T1000 (cell line): Measurements from ENCODE around the gene AHNAK.
A peak's percentile ranks its signal among the peaks of the same experiment; 100 is the strongest.

Experiments used
- DNase-seq: peaks from one replicate; lab custom pipeline; 2025; ENCODE audit warnings: mixed read lengths; lab: John Stamatoyannopoulos, UW

Gene AHNAK

DNA sequence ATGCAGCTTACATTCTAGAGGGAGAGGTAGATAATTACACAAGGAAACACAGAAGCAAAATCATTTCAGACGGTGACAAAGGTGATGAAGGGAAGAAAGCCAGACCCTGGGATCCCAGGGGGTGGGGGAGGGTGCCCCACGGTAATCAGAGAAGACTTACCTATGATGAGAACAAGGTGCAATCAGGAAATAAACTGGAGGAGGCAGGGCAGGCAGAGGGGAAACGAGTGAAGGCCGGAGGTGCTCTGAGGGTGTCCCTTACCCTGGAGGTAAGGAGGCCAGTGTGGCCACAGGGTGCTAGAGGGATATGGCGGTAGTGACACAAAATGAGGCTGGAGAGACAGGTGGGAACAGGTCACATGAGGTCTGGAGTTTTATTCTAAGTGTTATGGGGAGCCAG, 141.7 kb downstream of the AHNAK start:
- DNase-seq, result no peak

DNA sequence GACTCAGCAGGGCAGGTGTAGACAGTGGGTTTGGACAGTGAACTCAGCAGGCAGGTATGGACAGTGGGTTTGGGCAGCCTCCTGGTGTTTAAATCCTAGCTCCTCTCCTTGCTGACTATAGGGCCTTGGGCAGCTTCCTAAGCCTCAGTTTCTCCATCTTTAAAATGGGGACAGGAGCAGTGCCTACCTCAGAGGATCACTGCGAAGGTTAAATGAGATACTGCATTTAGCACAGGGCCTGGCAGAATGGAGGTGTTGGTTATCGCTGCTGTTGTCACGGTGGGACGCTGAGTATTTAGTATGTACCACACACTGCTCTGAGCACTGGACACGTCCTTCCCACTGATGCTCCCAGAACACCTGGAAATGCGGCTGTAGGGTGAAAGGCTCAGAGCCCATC, 142.2 kb downstream of the AHNAK start:
- DNase-seq, result no peak

DNA sequence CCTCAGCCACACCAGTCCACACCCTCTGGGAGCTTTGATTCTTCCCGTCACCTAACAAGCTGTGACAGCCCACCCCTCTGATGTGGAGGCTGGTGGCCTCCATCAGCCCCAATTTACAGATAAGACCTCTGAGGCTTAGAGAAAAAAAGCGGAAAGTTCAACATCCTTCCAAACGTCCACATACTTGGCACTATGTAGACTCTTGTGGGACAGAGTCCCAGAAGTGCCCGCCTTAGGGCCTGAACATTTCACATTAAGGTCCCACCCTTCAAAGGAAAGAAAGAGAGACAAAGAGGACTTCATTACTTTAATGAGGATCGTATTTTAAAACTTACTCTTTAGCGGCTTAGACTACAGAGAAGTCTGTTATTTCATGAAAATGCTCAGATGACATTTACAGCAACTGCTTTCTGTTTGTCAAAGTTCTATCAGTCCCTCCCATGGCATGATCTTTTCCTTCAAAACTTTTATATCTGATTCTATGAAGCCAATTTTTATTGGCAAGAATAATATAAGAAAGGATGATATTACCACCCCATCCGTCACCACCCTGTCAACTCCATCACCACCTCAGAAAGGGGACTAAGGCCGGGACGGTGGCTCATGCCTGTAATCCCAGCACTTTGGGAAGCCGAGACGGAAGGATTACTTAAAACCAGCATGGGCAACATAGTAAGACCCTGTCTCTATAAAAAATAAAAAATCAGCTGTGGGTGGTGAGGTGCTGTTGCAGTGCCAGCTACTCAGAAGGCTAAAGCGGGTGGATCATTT, 143.5 kb downstream of the AHNAK start:
- no peak for DNase-seq

DNA sequence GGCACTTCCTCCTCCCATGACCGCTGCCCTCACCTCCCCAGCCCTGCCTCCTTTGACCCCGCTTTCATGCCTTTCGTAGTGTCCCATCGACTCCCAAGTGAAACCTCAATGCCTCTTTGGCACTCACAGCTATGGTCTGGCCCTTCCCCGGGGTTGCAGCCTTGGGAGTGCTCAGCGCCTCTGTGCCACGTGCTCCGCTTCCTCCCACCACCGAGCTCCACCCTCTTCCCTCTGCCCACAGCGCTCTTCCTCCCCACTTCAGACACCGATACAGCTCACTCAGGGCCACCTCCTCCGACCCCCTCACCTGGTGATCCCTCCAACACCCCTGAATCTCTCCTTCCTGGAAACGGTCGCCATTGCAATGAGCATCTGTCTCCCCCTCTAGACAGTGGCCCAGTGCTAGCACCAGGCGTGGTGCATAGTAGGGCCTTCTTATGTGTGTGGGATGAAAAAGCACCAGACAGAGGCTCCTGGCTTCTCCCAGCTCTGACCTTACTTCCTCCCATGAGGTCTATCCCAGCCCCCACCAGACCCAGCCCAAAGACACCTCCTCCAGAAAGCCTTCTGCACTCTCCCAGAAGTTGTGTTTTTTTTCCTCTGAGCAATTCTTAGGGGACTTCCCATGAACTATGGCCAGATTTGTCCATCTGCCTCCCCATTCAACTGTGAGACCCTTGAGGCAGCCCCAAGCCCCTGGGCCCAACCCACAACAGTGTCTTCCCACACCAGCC, 144.2 kb downstream of the AHNAK start:
- no peak for DNase-seq

DNA sequence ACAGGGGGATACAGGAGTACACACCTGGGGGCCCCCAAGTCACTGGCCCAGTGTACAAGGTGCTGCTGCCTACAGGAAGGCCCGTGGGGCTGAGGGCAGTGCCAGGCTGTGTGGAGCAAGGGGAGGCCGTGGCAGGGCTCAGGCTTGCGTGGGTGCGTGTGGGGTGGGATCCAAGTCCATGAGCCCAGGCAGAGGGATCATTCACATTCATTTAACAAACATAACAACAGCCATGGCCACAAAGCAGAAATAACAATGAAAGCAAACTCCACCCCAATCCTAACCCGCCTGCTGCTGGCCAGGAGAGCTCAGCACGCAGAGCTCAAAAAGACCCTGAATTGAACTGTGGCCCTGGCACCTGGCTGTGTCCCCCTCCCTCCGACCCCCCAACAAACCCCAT, 144.8 kb downstream of the AHNAK start:
- DNase-seq, result no peak

DNA sequence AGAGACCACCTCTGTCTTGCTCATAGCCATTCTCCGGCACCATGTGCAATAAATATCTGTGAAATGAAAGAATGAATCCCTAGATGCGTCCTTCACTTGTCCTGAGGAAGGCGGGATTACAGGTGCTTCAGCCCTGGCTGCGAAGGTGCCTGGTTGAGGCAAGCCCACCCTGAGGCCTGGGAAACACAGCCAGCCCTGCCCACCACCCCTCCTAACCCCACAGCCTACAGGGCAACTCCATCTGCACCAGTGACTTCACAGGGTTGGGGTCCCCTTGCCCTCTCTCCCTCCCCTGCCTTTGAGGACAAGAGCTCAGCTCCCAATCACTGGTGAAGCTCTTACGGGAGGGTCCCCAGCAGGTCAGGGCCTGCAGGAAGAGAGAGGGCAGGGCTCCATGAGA, 145.2 kb downstream of the AHNAK start:
- DNase-seq, result no peak

DNA sequence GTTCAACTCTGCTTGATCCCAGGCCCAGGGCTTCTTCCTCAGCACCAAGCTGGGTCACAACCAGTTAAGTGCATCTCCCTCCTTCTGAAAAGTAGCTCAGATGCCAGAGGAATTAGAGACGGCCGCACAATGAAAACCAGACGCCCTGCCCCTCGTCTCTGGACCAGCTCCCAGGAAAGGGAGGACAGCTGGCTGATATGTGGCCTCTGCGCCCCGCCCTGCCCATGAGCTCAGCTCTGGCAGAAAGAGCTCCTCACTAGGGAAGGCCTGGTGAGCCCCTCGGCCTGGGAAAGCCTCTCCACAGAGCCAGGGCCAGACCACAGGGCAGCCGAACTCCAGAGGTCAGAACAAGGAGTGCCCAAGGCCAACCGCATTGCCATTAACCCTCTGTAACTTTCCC, 145.8 kb downstream of the AHNAK start:
- DNase-seq, result no peak

DNA sequence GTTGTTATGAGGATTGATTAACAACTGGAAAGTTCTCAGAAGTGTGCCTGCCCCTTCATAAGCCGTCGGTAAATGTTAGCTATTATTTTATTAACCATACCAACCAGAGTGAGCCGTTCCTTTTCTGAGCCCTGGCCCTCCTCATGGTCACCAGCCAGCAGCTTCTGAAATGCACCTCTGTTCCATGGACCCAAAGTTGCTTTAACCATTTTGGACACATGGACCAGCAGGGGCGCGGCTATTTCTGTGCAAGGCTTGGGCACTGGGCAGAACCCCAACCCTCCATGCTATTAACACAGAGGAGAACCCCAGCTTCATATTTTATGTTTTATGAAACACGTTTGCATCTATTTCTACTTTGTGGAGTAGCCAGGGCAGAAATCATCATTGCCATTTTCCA, 146.3 kb downstream of the AHNAK start:
- no peak for DNase-seq

DNA sequence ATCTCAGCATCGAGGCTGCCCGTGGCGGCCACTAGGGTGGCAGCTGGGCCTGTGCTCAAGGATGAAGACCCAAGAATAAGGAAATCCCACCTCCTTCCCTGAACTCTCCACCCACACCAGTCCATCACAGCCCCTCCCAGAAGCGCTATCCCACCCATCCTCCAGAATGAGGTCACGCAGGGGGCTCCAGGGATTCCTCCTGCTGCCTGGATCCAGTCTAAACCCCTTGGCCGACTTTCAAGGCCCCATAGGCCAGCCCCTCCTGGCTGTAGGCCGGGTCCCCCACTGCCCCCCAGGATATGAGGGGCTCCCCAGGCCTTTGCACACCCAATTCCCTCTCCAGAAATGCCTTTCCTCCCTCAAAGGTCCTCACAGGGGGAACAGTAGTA, 146.7 kb downstream of the AHNAK start:
- DNase-seq, result no peak

DNA sequence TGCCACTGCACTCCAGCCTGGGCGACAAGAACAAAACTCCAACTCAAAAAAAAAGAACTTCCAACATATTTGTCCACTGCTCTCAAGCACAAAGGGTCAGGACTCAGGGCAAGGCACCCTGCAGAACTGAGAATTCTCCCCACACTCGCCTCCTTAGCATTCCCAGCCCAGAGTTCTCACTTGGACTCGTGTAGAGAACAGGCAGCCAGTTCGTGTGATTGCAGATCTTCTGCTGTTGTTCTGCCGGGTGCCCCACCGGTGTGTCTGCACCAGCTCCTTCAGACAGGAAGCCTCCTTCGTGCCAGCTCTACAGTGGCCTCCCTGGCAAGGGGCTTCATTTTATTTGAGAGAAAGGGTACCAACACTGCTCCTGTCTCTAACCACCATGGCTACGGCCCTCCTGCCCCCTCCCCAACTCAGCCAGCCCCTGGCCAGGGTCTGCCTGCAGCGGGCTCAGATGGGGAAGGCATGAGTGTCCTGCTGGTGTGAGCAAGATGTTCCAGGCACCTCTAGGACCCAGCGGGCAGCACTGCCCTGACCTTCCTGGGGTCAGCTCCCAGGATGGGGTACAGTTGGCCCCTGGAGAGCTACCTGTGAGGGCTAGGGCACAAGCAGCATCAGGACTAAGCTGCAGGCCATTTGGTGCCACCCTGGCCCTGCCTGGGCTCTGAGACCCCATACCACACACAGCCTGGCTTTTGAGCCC, 147.3 kb downstream of the AHNAK start:
- DNase-seq, result no peak

DNA sequence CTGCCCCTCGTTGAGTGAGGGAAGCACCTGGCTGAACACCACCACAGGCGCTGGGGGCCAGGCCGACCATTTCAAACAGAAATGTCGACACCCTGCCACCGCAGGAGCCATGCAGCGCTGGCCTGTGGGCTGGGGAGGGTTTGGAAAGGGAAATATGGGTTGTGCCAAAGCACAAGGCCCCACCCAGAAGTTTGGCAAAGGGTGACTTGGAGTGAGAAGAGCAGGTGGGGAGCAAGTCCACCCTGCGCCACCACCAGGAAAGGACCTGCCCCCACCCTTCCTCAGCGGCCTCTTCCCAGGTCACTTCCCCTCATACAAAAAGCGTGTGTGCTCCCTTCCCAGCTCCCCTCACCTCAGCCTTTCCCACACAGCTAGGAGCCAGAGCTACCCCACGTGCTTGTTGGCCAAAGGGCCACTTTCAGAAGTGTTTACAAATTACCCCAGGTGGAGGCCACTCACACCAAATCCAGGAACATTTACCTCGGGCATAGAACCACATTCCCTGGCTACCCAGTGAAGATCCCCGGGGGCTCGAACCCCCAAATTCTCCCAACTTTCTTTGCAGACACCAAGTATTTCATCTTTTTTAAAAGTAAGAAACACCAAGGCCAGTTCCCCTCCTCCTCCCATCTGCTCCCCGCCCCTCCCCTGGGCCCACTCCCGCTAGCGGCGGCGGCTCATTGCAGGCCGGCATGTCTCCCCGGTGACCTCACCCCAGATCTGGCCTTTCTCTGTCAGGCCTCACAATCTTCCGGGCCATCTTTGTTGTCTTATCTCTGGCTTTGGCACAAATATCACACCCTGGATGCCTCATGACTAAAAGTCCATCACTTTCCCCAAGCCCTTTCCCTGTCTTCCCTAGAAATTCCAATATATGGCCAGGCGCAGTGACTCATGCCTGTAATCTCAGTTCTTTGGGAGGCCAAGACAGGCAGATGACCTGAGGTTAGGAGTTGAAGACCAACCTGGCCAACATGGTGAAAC, 148.3 kb downstream of the AHNAK start:
- no peak for DNase-seq

DNA sequence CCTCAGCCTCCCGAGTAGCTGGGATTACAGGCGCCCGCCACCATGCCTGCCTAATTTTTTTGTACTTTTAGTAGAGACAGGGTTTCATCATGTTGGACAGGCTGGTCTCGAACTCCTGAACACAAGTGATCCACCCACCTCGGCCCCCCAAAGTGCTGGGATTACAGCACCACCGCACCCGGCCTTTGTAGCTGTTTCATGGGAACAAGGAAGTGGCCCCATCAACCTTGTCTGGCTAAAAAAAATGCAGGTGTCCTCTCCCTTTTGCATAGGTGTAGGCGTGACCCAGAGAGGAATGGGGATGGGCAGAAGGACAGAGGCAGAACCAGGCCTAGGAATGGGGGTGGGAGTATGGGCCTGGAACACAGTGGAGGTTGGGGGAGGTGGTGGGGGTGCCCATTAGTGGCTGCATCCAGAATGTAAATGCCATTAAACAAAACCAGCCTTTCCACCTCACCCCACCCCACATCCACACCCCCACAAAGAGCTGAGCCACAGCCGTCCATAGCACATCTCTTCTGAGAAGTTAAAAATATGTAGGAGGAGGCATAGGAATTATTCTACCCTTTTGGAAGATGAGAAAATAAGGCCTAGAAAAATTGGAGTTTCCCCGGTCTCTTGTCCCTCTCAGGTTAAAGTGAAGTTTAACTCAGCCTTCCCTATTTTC, 150.6 kb downstream of the AHNAK start:
- DNase-seq, result no peak

DNA sequence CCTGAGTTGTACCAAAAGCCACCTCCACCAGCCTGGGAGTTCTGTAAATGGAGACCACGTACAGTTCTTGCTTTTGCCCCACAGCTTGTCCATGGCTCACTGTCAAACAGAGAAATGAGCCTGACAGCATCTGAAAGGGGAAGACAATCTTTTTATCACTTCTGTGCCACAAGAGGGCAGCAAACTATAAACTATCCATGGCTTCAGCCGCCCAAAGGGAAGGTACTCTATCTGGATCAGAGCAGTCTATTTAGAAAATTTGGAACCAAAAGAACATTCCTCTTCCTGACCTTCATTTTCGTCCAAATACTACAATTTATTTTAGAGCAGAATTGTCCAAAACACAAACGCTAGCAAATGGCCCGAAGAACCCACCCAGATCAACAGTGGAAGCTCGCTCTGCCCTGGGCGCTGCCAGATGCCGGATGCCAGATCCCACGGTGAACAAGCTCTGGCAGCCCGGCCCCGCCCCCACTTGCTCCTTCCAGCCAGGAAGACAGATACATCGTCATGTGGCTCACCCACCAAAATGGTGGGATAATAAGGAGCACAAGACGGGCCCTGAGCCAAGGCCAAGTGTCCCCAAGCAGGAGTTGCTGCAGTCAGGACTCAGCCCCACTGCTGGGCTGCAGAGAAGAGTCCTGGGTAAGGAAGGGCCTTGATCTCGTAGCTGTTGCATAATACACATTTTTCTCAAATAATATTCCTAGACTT, 151.6 kb downstream of the AHNAK start:
- peak; percentile 71 for DNase-seq

DNA sequence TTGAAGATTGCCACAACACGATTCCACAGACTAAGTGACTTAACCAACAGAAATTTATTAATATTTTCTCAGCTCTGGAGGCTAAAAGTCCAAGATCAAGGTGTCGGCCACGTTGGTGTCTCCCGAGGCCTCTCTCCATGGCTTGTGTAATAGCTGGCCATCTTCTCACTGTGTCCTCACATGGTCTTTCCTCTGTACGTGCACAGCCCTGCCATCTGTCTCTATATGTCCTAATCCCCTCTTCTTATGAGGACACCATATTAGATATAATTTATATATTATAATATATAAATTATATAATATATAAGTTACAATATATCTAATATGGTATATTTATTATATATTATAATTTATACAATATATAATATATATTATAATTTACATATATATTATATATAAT, 152.9 kb downstream of the AHNAK start:
- DNase-seq, result no peak

DNA sequence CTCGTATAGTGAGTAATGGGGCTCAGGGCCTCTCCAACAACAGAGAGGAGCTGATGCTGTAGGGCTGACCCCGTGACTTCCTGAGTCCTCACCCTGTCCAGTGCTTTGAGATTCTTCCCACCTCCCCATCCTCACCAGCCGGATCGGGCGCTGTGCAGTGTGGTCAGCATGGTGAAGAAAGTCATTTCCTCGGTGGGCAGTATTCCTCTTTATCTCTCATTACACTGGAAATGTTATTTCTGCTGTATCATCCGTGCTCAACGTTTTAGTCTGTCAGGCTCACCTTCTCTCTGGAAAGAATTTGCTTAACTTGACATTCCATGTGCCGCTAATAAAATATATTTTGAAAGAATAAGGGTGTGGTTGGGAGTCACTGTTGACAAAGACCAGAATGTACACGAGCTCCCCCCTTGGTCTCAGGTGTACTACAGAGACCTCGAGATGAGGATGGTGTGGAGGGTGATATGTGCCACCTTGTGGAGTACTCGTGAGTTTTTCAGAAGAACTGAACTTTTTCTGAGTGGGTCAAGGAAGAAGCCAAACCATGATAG, 153.5 kb downstream of the AHNAK start:
- DNase-seq, result no peak

DNA sequence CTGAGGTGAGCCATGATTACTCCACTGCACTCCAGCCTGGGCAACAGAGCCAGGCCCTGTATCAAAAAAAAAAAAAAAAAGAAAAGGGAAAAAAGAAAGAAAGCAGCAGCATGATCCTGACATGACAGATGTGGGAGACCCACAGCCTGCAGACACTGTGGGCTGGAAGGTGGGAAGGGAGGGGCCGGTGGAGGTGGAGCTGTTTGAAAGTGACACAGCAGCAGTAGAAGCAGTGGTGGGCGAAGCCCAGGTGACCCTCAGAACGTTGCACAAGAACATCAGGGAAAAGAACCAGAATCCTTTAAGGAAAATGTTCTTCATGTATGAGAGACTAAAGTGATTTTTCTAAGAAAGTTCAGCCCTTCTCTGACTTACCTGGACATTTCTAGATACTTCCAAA, 154.1 kb downstream of the AHNAK start:
- DNase-seq, result no peak

DNA sequence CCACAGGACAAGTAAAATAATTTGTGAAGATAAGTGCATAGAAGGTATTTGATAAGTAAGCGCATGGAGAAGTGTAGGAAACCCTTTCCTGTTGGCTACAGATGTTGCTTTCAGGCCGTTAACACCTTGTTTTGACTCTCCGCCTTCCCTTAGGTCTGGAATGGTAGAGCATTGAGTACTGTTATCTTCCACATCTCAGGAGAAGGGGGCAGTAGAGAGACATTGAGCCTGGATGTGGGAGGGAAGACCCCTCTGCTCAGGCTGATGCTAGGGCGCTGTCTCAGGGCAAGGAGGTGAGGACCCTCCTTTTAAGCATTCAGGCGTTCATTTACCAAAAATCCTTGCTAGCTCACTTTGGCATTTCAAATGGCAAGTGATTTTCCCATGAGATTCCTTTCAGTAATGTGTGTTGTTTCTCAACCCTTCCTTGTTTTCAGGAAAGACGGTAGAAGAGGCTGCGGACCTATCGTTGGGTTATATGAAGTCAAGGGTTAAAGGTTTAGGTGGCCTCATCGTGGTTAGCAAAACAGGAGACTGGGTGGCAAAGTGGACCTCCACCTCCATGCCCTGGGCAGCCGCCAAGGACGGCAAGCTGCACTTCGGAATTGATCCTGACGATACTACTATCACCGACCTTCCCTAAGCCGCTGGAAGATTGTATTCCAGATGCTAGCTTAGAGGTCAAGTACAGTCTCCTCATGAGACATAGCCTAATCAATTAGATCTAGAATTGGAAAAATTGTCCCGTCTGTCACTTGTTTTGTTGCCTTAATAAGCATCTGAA, 154.8 kb downstream of the AHNAK start:
- no peak for DNase-seq

DNA sequence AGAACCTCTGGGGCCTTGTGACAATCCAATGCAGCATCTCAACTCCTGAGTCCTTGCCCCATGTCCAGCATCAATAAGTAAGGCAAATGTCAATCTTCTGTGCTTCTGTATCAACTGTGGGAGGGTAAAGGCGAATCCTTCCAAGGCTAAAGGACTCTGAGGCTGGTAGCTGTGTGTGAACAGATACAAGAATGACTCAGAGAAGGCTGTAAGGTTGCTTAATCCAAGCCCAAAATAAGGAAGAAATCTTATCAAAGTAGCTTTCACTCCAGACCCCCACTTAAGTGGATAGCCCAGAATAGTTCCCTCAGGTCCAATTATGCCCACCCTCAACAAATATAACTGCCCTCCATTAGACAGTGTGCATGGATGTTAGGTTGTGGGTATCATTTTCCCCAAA, 155.9 kb downstream of the AHNAK start:
- DNase-seq, result no peak

DNA sequence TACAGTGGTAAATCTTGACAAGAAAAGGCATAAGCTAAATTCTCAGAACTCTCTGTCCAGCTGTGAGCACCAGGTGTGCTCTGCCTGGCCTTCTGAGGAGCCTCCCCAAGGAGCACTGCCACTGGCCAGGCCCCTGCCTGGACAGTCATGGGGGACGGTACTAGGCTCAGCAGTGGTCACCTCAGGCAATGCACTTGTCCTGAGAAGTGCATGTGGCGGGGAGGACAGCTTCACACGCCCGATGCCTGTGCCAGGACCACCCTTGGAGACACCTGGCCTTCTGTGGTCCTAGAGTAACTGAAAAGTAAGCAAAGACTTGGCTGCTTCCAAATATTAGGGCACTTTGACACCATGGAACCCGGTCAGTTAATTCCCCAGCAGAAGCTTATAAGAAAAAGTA, 156.4 kb downstream of the AHNAK start:
- no peak for DNase-seq

DNA sequence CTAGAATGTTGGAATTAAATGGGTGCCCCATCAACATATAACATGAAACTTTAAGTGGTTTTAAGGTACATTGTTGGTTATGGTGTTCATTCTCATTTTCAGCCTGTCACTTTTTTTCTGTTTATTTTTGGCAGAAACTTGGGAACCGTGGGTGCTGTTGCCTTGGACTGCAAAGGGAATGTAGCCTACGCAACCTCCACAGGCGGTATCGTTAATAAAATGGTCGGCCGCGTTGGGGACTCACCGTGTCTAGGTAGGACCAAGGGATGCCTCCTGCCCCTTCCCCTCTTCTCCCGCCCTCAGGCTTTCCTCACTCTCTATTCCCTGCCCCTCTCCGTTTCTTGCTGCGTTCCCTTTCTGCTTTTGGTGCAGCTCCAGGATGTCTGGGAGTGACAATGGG, 157.6 kb downstream of the AHNAK start:
- DNase-seq, result no peak
